Erythroblast (primary cell): ENCODE measurements around the gene RSPH10B.
"Not testable (repeated sequence)": the region's sequence is repeated elsewhere in the genome, so short reads cannot be mapped to it uniquely, and the experiment has no call there.

Source experiments
- DNase-seq, 2 experiments: peaks; one replicate each; lab custom pipeline; 2025; lab: John Stamatoyannopoulos, UW
- GATA1 ChIP-seq: IDR thresholded peaks from 2 replicates; pipeline ENCODE4 v1.6.1; 2011; ENCODE audit warnings: low read depth, mild to moderate bottlenecking, control low read depth, low read length, moderate library complexity
- POLR2A ChIP-seq: IDR thresholded peaks from 2 replicates; pipeline ENCODE4 v1.6.1; 2011; ENCODE audit warnings: mild to moderate bottlenecking, low read length

RSPH10B gene

DNA sequence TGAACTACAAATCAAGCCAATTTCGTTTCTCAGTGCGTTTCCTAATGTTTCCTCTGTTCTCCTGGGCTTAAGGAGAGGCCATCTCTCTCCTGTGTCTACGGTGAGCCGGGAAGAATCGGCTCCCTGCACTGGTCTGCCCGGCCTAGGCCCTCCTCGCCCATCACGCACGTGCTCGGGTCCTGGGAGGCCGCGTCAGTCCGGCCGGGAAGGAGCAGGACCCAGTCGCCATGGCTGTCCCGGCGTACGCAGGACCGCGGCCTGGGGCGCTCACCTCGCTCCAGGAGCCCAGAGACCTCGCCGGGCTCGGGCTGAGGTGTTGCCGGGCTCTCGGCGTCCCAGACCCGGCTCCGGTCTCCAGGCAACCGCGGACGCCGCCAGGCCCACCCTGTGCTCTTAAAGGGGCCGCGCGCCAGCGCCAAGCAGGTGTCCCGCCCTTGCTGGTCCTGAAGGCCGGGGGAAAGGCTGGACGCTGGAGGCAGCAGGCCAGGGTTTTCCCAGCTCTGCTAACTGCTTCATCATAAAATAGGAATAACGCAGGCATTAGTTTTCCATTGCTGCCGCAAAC is at the start of gene RSPH10B:
Gene RSPH10B (minus strand): TSS at position 343 of the 565 bp plus-strand sequence. CDS start 3,573 bp downstream, outside the sequence.
- DNase-seq = not testable (repeated sequence)

DNA sequence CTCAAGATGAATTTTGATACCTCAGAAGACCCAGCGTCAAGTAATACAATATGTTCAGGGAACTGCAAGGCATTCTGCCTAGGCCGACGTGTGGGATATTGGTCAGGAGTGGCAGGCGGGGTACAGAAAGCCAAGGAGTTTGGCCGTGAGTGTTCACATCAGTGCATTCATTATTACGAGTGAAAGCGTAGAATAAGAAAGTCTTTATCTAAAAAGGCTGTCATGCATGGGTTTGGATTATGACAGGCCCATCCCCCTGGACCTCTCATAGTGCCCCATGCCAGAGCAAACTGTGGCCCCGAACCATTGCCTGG is 46.1 kb upstream of the RSPH10B start:
- no peak for TF ChIP-seq POLR2A
- TF ChIP-seq GATA1 = no peak
- DNase-seq = no peak

DNA sequence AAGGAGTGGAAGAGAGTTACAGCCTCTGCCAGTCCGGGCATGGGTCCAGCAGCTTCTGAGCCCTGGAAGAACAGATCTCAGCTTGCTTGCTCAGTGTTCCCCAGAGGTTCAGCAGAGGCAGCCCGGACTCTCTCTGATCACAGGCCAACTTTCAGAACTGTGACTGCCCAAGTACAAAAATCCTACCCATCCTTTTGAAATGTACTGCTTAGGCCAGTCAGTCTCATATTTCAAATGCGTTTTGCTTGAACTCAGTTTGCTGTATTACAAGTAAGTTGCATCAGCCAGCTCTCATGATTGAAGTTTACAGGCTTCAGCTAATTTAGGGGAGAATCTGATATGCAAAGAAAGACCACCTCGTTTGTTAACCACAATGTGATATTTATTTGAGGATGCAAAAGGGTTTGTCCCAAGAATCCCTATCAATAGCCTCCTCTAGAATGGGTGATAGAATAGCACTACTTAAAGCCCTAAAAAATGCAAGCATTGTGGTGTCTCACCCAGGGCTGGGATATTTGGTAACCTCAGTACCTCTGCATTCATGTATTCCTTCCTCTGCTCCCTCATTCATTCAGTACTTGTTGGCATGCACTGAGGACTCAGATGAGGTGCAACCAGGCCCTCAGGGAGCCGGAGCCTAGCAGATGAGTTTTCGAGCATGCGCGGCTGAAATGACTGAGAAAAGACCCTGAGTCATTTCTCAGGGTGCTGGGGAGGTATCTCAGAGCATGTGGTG is 45.6 kb upstream of the RSPH10B start:
- DNase-seq = peak; percentile 69 to 84
- TF ChIP-seq POLR2A (peak; percentile 22), GATA1 (no peak)

DNA sequence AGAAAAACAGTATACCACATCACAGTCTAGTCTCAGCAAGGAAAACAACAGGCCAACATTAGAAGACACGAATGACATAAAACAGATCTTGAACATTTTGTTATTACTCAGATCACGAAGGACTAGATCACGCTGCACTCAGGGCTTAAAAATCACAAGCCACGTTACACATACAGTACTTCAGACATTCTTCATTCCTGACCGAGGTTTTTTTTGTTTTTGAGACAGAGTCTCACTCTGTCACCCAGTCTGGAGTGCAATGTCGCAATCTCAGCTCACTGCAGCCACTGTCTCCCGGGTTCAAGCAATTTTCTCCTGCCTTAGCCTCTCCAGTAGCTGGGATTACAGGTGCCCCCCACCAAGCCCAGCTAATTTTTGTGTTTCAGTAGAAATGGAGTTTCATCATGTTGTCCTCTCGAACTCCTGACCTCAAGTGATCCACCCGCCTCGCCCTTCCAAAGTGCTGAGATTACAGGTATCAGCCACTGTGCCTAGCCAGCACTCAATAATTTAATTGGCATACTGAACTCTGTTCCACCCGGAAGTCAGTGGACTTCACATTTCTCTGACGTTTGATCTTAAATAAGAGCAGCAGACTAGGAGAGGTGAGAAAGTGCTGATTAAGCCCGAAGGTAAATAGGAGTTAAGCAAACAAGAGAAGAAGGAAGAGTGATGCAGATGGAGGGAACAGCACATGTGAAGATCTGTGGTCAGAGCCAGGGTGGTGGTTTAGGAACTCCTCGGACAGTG is 42.0 kb upstream of the RSPH10B start:
- no peak for DNase-seq

DNA sequence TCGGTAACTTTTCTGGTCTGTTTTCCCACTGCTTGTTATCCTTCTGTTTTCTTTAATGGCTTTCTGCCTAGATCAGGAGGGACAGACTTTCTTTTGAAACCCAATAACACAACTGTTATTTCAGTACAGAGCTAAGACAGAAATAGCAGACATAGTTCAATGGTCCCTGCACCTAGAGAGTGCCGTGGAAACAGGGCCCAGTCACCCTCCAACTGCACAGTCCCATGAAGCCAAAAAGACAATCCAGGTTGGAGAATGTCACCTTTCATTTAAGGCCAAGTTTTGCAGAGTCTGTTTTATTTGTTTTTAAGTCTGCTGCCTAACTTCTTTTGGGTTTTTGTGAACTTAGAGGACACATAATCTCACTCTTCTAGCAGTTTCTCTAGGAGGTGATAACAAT is 41.1 kb upstream of the RSPH10B start:
- TF ChIP-seq GATA1 (no peak), POLR2A (no peak)
- no peak for DNase-seq

More for the DNA sequence above, 42.0 kb upstream of the RSPH10B start:
- TF ChIP-seq GATA1 (no peak), POLR2A (no peak)

DNA sequence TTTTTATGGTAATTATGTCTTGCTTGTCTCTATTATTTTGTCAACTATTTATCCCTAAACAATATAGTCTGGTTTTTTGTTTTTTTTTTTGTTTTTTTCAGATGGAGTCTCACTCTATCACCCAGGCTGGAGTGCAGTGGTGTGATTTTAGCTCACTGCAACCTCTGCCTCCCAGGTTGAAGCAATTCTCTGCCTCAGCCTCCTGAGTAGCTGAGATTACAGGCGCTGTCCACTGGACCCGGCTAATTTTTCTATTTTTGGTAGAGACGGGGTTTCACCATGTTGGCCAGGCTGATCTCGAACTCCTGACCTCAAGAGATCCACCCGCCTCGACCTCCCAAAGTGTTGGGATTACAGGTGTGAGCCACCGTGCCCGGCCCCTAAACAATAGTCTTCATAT is 39.9 kb upstream of the RSPH10B start:
- not testable (repeated sequence) for DNase-seq

DNA sequence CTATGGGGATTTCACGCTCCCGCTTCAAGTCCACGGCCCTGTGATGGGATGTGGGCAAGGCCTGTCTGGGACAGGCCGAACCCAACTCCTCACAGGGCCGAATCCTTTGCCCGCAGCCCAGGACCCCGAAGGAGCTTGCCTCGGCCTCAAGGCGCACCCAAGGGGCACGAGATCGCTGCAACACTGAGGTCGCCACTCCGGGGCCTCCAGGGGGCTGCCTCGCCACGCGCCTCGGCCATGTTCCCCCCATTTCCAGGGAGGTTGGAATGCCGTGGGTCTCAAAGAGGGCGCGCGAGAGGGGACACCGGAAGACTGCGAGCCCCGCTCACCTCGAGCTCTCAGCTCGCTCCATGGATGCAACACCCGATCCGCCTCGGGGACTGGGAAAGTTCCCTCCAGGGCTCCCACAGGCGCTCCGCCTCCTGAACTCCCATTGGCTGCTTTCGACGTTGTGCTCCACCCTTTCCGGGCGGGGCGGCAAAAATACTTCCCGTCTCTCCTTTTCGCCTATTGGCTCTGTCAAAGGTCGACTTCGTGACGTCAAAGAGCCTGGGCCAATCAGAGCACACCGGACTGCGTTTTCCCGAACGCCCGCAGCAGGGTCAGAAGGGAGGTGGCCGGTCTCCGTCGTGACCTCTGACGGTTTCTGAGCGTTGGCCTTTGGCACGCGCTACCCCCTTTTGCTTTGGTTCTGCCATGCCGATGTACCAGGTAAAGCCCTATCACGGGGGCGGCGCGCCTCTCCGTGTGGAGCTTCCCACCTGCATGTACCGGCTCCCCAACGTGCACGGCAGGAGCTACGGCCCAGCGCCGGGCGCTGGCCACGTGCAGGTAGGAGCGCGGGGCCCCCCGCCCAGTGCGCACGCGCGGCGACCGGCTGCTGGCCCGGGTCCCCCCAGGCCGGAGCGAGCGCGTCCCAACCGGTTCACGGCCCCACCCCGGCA is 38.5 kb upstream of the RSPH10B start, which contains the start of the genes AIMP2 and PMS2:
Gene AIMP2 (plus strand): TSS at position 605 of the 944 bp plus-strand sequence. CDS start 92 bp downstream, at position 697.
Gene PMS2 (minus strand): TSS at position 382 of the 944 bp plus-strand sequence. CDS start 30 bp downstream, at position 352.
- peak; percentile 98 for DNase-seq
- TF ChIP-seq POLR2A (peak; percentile 96), GATA1 (no peak)

DNA sequence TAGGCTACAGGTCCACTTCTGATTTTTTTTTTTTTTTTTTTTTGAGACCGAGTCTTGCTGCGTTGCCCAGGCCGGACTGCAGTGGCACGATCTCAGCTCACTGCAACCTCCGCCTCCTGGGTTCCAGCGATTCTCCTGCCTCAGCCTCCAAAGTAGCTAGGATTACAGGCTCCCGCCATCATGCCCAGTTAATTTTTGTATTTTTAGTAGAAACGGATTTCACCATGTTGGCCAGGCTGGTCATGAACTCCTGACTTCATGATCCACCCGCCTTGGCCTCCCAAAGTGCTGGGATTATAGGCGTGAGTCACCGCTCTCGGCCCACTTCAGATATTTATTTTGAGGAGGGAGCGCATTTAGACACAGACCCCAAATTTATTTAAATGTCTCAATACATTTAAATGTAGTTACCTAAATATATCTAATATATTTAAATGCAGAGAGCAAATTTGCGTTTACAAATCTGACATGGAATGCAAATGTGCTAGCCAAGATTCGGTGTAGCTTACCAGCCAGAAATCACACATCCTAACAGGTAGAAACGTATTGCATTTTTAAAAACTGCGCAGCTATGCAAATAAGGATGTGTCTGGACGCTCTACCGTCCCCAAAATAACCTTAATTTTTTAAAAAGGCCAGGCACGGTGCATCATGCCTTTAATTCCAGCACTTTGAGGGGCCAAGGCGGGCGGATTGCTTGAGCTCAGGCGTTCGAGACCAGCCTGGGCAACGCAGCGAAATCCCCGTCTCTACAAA is 37.5 kb upstream of the RSPH10B start:
- DNase-seq = not testable (repeated sequence)

DNA sequence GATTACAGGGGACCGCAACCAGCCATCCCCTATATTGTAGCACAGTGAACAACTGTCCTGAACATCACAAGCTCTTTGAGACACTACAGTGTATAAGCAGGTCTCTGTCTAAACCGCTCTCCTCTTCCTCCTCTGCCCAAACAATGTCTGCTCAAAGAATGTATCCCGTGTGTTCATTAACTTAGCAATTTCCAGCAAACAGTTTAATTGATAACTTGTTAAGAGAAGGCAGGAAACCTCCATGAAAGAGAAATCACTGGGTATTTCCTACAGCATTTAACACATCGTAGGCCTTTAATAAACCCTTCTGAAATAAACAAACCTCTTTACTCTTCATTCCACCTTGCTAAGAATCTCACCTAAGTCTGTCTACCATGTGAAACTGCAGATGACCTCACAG is 36.9 kb upstream of the RSPH10B start:
- DNase-seq = no peak
- TF ChIP-seq GATA1 (no peak), POLR2A (no peak)

DNA sequence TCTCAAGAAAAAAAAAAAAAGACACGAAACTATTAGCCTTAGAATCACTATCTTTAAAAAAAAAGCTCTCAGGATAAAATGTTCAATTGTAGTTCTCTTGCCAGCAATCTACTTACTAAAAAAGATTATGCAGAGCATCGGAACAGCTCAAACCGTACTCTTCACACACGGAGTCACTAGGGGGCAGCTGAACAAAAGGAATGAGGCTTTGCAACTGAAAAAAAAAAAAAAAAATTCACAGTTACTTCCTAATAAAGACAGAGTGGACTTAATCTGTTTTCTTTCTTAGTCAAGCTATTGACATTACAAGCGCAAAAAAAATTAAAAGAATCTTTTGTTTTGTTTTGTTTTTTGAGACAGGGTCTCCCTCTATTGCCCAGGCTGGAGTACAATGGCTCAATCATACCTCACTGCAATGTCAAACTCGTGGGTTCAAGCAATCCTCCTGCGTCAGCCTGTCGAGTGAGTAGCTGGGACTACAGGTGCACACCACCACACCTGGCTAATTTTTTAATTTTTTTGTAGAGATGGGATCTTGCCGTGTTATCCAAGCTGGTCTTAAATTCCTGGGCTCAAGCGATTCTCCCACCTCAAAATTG is 26.8 kb upstream of the RSPH10B start:
- DNase-seq = peak; percentile 73 to 86
- TF ChIP-seq POLR2A (no peak), GATA1 (no peak)

DNA sequence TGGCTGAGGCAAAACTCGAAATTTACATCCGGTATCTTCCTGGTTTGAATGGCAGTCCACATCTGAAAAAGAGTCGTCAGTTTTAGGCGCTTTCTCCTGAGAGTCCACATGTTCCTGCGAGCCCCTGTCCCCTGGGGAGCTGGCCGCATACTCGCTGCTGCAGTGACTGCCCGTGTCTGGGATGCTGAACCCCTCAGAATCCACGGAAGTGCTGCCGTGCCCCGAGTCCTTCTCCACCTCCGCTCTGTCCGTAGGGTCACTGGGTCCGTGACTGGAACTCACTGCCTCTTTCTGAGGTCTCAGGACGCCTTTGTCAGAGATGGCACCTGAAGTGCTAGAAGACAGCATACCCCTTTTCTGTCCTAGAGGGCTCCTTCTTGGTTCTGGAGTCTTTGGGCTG is 16.6 kb upstream of the RSPH10B start:
- DNase-seq = not testable (repeated sequence)

DNA sequence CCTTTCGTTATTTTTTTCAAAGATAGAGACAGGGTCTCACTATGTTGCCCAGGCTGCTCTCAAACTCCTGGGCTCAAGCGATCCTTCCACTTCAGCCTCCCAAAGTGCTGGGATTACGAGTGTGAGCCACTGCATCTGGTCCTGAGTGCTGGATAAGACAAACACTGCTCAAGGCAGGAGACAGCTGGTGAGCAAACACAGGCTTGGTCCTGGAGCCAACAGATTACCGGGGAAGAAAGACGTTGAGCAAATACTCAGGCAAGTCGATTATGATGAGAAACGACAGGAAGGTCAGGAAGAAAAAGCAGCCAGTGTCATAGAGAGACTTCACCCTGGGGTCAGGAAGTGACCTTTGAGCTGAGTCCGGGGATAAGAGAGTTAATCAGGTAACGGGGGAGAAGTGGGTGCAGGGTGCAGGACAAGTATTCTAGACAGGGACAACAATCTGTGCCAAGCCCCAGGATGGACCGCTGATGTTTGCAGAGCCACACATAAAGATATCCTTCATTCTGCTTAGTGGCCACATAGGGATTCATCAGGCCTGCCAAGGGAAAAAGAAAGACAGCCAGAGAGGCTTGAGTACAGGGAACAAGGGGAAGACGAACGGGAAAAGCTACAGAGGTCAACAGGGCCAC is 9.3 kb upstream of the RSPH10B start:
- DNase-seq = not testable (repeated sequence)

DNA sequence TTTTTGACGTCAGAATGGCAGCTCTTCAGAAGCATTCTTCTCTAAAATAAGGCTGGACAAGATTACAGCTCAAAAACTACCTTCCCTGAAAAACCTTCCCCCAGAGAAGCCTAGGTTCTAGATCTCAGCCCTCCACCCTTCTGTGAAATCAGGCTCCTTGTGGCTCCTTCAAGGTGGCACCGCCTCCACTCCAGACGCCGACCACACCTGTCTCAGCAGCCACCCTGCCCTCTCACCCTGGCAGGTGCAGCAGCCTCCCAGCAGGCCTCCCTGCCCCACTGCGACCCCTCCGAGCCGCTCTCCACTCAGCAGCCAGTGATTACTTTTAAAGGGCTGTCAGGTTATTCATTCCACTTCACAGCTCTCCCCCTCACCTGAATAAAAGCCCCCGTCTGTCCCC is 3.1 kb upstream of the RSPH10B start:
- DNase-seq = not testable (repeated sequence)

DNA sequence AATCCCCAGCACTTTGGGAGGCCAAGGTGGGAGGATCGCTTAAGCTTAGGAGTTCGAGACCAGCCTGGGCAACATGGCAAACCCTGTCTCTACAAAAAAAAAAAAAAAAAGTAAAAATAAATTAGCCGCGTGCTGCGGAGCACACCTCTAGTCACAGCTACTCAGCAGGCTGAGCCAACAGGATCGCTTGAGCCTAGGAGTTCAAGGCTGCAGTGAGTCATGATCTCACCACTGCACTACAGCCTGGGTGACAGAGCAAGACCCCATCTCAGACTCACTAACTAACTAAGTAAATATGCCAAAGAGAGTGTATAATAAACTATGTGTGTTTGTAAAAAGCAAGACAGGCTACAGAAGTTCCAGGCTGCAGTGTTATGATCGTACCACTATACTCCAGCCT is 6.7 kb downstream of the RSPH10B start:
- DNase-seq = not testable (repeated sequence)

DNA sequence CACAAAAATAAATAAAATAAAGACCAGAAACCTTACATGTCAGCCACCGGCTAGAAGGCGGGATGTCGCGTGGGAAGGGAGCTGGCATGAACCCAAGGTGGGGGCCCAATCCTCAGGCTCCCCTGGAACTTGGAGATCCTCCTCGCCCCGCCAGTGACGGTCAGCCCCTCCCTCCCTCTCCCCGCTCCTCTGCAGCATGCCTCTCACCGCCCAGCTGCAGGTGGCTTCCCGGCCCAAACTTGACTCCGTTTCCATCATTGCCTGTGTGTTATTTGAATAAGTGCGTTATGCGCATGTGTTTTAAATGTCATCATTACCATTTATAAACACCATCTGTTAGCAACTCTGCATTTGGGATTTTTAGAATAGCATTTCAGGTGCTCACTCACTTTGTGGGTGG is 7.3 kb downstream of the RSPH10B start:
- not testable (repeated sequence) for DNase-seq

DNA sequence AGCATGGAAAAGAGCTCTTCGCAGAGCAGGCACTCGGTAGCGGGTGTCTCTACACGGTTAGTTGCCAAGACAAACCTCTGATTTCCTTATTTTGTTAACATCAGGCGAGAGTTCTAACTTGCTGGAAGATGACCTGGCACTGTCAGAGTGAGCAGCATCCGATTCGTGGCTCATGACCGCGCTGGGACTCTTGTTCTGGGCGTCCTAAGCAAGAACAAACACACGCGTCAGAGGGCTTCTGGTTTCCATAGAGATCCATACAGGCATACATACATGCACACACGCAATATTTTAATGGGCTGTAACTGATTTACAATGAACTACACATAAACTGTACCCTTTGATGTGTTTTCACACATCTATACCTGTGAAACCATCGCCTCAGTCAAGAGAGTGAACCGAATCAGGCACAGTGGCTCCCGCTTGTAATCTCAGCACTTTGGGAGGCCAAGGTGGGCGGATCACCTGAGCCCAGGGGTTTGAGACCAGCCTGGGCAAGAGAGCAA is 35.5 kb downstream of the RSPH10B start:
- DNase-seq = not testable (repeated sequence)

DNA sequence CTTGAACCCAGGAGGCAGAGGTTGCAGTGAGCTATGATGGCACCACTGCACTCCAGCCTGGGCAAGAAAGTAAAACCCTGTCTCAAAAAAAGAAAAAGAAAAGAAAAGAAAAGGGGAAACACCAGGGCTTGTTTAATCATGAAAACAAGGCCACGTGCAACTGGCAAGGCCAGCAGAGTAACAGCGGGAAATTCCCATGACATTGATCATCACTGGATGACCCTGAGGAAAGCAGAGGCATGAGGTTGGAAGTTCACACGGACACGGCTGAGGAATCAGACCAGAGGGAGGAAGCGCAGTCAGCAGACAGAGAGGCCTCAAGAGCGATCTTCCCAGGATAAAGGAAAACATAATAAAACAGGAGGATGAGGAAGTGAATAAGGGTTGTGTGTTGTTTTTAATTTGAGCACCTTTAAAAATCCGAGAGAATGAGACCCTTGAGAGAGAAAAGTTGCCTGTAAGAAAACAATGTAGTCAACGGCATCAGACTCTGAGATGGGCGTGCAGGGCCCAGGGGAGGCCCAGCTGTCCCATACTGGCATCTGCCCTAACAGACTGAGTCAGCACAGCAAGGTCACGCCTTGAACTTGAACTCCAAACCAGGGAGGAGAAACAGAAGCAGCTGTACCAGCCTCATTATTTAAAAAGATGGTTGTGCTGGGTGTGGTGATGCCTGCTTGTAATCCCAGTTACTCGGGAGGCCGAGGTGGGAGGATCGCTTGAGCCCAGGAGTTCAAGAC is 38.4 kb downstream of the RSPH10B start:
- not testable (repeated sequence) for DNase-seq
